LoVo (cell line): ENCODE results near the gene ST6GALNAC3.
A peak's percentile ranks its signal among the peaks of the same experiment; 100 is the strongest.
"Not testable (repeated sequence)": the region's sequence is repeated elsewhere in the genome, so short reads cannot be mapped to it uniquely, and the experiment has no call there.

ENCODE experiments used
- DNase-seq: peaks from one replicate; pipeline ENCODE4 v3.0.0-alpha.2; 2016; ENCODE audit warnings: low spot score

ST6GALNAC3 gene

DNA sequence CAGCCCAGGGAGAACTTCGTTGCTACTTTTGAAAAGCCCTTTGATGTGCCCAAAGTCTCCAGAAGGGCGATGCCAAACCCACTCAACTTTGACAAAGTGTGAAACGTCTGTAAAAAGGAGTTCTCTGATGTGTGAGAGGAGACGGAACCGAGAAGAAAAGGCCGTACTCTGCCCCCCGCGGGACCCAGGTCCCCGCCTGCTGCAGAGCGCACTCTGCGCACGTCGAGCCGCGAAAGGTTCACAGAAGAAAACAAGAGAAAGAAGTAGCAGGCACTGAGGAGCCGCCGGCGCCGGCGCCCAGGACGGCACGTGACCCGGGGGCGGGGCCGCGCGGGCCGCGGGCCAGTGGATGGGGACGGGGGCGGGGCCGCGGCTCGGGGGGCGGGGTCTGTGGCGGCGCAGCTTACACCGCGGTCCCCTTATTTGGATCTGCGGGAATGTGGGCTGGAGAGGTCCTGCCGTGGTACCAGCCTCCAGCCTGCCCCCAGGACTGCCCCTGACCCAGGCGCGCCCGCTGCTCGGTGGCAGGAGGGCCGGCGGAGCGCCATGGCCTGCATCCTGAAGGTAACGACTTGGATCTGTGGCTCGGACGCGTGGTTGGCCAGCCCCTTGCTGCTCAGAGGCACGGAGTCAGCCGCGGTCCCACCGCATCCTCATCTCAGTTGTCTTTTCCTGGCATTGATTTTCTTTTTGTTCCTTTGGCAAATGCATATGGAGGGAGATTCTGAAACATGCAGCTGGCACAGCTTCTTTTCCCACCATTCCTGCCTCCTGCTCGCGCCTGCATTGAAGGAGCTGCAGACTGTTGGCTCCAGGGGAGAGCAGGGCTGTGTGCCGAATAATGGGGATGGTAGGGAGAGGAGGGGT, at the start of gene ST6GALNAC3:
ST6GALNAC3 (plus strand) TSS at position 426 of the 867 bp plus-strand sequence.
- peak; percentile 75 for DNase-seq

DNA sequence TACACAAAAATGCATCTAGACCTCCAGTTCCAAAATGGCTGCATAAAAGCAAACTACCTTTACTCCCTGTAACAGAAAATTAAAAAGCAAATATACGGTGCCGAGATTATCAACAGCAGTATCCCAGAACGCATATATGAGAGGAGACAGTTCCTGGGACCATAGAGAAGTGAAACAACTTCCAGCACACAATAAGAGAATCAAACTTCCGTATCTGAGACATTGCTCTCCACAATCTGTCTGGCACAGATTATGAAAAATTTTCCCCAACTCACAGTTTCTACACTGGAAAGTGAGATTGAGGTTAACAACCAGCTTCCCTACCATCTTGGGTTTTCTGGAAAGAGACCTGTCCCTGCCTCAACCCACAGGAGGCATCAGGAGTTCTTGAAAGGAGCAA, 47.2 kb upstream of the ST6GALNAC3 start:
- DNase-seq: no peak

DNA sequence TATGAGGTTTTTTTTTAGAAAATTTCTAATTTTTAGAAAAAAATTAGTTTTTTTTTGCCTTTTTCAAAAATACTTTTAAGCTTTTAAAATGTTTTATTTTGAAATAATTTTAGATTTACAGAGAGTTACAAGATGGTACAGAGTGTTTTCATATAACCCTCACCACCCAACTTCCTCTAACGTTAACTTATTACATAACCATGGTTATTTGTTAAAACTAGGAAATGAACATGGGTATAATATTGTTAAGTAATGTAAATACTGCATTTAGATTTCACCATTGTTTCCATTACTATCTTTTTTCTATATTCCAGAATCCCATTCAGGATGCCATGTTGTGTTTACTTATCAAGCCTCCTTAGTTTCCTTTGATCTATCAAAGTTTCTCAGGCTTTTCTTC, 45.2 kb upstream of the ST6GALNAC3 start:
- DNase-seq: no peak

DNA sequence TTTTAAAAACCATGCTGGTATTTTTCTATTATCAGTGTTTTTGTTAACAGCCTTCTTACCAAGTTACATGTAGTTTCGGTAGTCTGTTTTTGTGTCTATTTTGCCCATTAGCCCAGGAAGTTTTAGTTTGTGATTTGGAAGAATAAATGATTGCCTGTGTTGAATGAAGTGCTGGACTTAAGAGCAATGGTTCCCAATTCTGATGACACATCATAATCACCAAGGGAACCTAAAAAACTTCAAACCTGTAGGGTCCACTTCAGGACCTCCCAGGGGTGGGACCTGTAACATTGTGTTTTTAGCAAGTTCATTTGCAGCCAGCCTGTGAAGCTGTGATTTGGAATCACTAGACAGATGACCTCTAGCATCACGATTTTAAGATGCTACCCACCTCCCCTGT, 43.0 kb upstream of the ST6GALNAC3 start:
- no peak for DNase-seq

DNA sequence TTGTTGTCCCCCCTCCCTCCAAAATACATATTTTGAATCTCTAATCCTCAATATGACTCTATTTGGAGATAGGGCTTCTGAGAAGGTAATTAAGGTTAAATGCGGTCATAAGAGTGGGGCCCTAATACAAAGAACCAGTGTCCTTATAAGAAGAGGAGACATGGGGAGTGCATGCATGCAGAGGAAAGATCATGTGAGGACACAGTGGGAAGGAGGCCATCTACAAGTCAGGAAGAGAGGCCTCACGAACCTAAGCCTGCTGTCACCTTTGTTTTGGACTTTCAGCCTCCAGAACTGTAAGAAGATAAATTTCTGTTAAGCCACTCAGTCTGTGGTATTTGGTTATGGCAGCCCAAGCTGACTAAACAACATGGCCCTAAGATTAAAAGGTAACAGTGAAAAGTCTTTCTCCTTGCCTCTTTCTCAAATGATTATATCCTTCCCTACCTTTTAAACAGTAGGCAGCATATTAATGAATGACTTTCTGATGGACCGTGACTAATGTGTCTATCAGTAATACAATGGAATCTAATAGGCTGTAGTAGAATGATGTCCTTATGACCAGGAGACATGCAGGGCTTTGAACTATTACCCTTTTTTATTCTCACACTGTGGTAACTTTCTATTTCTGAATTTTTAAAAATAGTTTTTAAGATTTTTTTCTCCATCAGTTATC, 40.6 kb upstream of the ST6GALNAC3 start:
- no peak for DNase-seq

DNA sequence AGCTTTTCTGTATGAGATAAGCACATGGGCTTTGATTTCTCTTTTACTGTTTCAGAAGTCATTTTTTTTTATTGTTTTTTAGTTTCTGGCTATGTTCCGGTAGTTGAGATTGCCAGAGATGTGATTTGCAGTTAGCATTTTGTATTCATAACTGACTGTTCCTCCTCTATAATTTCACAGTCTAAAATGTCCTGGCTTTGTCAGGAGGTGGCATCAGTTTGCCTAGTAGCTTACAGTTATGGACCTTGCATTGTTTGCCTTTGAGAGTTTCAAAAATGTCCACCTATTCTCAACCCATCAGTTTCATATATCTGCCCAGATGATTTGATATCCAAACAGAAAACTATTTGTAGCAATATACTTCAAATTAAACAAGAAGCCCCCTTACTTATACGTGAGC, 39.5 kb upstream of the ST6GALNAC3 start:
- DNase-seq: no peak

DNA sequence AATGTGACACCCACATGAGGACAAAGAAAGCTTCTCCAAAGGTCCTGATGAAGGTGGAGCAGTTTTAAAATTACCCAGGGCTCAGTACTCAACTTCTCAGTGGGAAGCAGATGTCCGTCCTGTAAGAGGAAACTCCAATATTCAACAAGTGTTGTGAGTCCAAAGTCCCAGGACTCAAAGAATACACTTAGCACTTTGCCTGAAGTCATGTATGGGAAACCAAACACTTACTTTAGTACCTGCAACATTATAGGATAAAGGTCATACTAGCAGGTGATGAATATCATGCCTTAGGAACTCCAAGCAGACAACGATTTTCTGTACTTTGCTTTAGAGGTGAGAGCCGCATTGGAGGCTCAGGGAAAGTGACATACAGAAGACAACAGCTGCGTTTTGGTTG, 37.2 kb upstream of the ST6GALNAC3 start:
- DNase-seq: no peak

DNA sequence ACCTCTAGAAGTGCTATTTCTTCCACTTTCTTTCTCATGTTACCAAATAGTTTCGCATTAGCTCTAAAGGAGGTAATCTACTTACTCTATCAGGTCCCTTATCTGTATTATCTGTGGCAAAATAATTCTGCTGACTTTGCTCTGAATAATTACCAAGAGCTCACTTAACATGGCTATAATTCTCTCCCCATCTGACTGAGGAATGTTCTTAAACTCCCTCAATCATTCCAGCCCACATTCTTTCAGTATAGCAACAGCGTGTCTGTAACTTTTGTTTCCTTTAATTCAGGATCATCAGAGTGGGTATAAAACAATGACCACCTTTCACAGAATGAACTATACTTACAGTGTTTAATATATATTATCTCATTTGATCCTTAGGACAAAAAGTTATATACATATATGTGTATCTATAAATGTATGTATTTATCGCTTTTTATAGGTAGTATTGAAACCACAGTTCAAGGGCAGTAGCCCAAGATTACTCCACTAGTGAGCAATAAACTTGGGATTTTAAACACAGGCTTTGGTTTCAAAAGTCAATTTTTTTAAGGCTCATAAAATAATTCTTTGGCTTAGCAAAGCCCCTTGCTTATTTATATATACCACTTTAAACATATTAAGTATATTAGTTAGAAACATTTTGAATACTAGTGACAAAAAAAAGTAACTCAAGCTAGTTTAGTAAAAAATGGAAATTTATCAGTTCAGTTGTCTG, 36.1 kb upstream of the ST6GALNAC3 start:
- DNase-seq: no peak

DNA sequence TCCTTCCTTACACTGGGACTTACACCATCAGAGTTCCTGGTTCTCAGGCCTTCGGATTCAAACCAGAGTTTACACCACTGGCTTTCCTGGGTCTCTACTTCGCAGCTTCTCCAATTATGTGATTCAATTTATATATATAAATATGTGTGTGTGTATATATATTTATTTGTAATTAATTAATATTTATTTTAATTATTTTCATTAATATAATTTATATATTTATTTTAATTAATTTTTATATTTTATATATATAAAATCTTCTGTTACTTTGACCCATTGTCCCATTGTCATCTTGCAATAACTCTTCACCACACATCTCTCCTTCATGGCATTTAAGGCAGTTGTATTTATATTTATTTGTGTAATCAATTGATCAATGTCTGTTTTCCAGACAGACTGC, 28.4 kb upstream of the ST6GALNAC3 start:
- DNase-seq: no peak

DNA sequence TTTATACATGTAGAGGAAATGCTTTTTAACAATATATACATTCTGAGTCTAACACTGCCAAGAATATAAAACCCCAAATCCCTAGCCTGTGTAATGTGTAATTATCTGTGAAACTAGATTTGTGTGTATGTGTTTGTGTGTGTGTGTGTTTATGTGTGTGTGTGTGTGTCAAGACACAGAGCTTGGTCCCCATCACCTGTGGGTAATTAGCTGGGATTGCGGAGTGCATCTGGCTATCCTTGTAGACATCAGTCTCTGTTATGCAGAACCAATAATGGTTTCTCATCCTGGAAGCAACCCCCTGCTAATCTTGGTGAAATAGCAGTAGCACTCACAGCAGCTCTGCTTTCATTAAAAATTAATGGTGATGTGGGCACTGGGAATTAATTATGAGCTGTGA, 26.3 kb upstream of the ST6GALNAC3 start:
- DNase-seq: no peak

DNA sequence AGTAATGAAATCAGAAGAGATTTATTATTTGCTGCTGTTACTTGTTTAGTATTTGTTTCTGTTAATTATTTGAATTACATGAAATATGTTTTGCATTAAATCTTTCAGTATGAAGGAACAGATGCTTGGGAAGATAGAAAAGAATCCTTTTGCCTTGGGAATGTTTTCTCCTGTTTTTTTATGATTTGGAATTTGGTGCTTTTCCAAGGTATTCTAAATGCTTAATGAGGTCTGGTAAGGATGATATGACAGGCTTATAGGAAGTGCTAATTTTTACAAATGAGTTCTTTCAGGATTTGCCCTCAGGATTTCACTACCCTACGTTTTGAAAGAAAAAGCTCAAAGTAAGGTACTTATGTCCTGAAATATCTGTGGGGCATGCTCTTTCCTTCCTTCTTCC, 25.6 kb upstream of the ST6GALNAC3 start:
- no peak for DNase-seq

DNA sequence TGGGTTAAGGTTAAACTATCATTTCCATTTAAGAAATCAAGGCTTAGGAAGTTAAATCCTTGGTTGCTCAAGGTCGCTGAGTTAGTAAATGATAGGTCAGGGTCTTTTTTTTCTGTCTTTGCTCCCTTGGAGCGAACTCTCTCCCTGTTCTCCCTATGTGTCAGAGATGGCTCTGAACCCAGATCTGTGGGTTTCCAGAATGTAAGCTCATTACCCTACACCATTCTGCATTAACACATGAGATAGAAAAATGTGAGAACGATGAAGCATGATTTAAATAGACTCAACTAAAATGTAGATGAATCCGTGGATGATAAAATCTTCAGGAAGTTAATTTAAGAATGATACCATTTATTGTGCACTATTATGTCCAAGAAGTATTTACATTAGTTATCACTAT, 25.0 kb upstream of the ST6GALNAC3 start:
- DNase-seq: no peak

DNA sequence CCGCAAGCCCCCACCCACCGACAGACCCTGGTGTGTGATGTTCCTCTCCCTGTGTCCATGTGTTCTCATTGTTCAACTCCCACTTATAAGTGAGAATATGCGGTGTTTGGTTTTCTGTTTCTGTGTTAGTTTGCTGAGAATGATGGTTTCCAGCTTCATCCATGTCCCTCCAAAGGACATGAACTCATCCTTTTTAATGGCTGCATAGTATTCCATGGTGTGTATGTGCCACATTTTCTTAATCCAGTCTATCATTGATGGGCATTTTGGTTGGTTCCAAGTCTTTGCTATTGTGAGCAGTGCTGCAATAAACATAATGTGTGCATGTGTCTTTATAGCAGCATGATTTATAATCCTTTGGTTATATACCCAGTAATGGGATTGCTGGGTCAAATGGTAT, 24.5 kb upstream of the ST6GALNAC3 start:
- not testable (repeated sequence) for DNase-seq

DNA sequence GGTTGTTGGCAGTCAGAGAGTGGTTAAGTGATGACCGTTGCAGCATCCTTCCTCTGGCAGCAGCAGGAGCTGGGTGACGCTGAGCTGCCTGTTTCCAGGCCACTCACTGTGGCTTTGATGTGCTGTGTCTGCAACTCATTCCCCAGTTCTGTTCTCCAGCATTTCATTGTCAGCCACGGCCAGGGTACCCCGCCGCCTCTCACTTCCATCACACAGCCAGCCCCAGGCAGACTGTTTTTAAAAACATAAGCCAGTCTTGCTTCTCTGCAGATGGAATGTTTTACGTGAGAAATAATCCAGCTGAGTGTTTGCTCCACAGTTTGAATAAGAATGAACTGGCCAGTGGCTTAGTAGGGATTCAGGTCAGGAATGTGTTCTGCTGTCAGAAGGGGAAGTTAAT, 21.5 kb upstream of the ST6GALNAC3 start:
- no peak for DNase-seq

DNA sequence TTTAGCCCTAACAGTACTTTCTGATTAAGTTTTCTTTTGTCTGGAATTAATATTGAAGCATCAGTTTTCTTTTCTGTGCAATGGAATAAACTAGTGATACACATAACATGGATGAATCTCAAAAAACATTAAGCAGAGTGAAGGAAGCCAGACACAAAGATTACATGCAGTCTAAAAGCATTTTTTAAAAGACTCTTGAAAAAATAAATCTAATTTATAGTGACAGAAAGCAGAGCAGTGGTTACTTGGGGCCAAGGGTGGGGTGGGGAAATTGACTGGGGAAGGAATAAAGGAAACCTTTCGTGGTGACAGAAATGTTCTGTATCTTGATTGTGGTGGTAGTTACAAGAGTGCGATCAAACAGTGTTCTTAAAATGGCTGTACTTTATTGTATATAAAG, 20.2 kb upstream of the ST6GALNAC3 start:
- DNase-seq: no peak

DNA sequence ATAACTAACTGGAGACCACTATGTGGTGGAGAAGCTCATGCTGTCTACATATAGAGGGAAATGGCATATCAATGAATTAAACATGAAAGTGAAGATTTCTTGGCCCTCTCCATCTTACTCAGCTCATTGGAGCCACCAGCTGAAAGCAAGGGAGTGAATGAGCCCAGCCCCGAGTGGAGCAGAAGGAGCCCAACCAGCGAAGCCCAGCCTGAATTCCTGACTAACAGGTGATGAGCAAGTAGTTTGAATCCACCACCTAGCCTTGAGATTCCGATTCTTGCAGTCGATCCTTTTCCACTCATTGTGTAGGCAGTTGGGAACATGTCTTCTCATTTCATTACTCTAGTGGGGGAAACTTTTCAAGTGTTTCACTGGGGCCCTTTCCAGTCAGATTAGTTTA, 18.6 kb upstream of the ST6GALNAC3 start:
- no peak for DNase-seq

DNA sequence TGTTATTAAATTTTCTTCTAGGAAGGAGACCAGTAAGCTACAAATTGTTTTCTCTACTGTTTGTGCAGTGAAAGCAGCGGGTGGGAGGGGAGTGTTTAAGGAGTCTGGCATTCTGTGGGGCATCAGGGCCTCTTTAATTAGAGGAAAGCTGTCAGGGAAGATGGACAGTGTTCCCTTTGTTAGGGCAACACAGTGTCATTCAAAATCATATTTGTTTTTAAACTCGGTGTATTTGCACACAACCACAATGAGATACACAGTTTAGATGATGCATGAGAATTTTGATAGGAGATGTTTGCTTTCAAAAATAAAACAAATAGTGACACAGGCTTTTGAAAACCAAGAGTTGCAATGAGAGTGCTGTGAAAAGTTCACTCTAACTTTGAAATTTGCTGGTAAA, 15.1 kb upstream of the ST6GALNAC3 start:
- DNase-seq: no peak

DNA sequence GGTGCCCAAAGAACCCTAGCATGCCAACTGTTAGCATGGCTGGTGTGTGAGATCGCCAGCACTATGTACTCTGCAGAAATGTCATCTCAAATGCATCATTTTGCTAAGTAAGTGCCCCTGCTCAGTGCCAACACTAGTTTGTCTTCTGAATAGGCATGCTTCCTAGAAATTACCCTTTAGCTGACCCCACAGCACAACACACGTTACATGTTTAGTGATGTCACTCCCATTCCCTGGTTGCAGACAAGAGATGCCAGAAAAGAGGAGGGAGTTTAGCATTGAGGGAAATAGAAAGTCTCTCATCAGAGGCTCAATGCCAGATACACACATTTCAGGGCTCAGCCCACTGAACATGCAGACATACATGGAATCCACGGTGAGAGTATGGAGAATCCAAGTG, 9.3 kb upstream of the ST6GALNAC3 start:
- DNase-seq: no peak

DNA sequence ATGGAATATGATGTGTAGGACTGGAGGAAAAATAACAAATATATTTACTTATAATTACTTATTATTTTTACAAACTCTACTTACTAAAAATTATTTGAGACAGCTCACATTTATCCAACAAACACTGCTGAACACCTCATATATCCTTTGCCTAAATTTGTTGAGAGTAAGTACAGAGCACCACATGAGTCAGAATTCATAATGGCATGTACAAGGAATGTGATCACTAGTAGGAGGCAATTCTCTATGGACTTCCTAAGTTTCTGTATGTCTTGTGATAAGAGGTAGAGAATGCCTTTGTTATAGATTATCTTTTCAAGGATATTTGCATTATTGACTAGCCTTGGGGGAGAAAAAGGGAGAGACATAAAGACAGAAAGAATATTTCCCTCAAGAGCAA, 8.2 kb upstream of the ST6GALNAC3 start:
- no peak for DNase-seq

DNA sequence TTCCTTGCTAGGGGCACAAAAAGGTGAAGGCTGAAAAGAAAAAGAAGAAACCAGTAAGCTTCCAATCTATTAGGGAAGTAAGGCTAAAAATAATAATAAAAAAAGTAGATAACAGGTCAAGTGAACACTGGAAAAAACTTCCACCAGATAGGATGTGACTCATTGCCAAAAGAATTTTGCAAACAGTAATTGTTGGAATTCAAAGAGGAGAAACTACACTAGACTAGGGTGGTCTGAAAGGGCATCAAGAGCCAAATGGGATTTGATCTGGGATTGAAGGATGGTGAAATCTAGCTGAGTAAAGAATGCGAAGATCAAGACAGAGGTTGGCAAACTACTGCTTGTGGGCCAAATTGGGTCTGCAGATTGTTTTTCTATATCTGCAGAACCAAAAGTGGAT, 6.0 kb upstream of the ST6GALNAC3 start:
- DNase-seq: no peak

DNA sequence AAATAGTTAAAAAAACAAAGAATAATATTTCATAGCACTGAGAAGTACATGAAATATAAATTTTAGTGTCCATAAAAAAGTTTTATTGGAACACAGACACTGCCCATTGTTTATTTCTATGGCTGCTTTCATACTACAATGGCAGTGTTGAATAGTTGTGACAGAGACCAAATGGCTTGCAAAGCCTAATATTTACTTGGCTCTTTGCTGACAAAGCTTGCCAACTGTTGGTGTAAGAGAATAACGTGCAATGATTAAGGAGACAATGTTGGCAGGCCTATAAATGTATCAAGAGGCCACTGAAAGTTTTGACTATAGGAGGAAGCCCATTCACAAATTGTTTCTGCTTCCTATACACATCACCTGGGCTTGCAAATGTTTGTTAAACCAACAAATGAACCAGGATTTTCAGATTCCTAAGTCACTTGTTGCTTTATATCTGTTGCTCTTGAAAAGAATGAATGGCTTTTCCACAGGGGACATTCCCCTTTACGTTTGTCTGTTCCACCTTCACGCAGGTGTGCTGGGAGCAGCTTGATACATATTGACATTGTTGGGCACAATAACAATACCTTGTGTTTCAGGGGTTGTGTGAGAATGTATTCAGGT, 5.5 kb upstream of the ST6GALNAC3 start:
- DNase-seq: no peak

DNA sequence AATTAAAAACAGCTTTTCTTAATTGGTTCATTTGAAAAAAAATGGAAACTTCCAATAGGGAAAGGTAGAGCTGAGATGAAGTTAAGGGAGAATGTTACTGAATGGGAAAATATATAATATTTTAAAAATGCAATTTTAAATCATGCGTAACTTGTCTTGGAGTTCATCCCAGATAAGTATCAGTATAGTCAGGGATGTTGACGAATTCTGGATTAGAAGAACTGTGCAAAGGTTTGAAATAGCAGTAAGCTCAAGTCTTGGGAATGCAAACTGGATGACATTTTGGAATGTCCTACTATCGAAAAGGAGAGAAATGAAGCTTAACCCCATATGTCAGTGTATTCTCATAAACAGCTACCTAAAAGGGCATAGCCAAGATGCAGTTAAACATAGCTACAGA, 4.0 kb upstream of the ST6GALNAC3 start:
- DNase-seq: no peak

DNA sequence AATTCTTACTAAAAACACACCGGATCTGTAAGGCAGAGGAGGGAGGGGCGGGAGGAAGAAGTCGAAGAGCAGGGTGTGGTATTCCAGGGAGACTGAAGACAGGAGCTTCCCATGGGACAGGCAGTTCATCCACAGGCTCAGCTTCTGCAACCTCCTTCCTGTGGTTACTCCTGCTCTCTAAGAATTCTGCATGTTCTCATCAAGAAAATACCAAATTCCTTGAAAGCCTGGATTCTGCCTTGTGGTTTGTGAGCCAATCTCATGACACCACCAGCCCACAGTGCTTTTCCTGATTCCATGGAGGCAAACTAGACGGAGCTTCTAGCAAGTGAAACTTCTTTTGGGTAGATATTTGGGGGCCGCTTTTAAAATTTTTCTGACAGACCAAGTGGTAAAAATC, 1.1 kb upstream of the ST6GALNAC3 start:
- DNase-seq: no peak
